Stimulated activated naive CD4-positive, alpha-beta T cell (primary cell): ENCODE results near the gene RUNX1.

Experiments used
- DNase-seq, 6 experiments: peaks; one replicate each; lab custom pipeline; 2025; lab: John Stamatoyannopoulos, UW

Gene RUNX1

GRCh38 chr21:35059742-35060141 is 10.6 kb upstream of the RUNX1 start:
- DNase-seq, result no peak

- DNase-seq, result no peak
Observed at GRCh38 chr21:35058058-35058457, 9.0 kb upstream of the RUNX1 start.

- DNase-seq, result no peak
Observed at GRCh38 chr21:35057428-35057827, 8.3 kb upstream of the RUNX1 start.

GRCh38 chr21:35053356-35054096 is 4.4 kb upstream of the RUNX1 start:
- no peak for DNase-seq

- DNase-seq, result peak in 4 of 6 experiments; percentile 8 to 62 (median 37)
Observed at GRCh38 chr21:35052801-35053200, 3.7 kb upstream of the RUNX1 start.

- DNase-seq, result peak; percentile 61 to 81 (median 72)
Observed at GRCh38 chr21:35051287-35051818, 2.3 kb upstream of the RUNX1 start.

GRCh38 chr21:35050348-35051286 is 1.5 kb upstream of the RUNX1 start:
- no peak for DNase-seq

GRCh38 chr21:35048183-35048601 is 910 bp downstream of the RUNX1 start:
- DNase-seq, result peak in 3 of 6 experiments; percentile 28 to 69 (median 28)

- DNase-seq, result no peak
Observed at GRCh38 chr21:35046880-35047229, 2.2 kb downstream of the RUNX1 start.

GRCh38 chr21:35046263-35046624 is 2.9 kb downstream of the RUNX1 start:
- DNase-seq, result no peak

- peak; percentile 45 to 89 (median 68) for DNase-seq
Observed at GRCh38 chr21:35045542-35046262, 3.4 kb downstream of the RUNX1 start.

GRCh38 chr21:35044770-35045541 is 4.1 kb downstream of the RUNX1 start:
- no peak for DNase-seq

- no peak for DNase-seq
Observed at GRCh38 chr21:35044128-35044527, 5.0 kb downstream of the RUNX1 start.

GRCh38 chr21:35043549-35043948 is 5.6 kb downstream of the RUNX1 start:
- DNase-seq, result peak in 3 of 6 experiments; percentile 7 to 32 (median 24)

GRCh38 chr21:35042836-35043235 is 6.3 kb downstream of the RUNX1 start:
- DNase-seq, result no peak

GRCh38 chr21:35041881-35042280 is 7.2 kb downstream of the RUNX1 start:
- no peak for DNase-seq

GRCh38 chr21:35041122-35041521 is 8.0 kb downstream of the RUNX1 start:
- no peak for DNase-seq

- DNase-seq, result no peak
Observed at GRCh38 chr21:35039595-35040289, 9.4 kb downstream of the RUNX1 start.

- no peak for DNase-seq
Observed at GRCh38 chr21:35038772-35039319, 10.3 kb downstream of the RUNX1 start.

- no peak for DNase-seq
Observed at GRCh38 chr21:35037384-35037765, 11.7 kb downstream of the RUNX1 start.
